DMS114 treated with DMSO at 0.1 percent for 48 hours (cell line): Measurements from ENCODE around the gene SECISBP2.

Source experiments
- DNase-seq: peaks from one replicate; lab custom pipeline; 2025; ENCODE audit not compliant: unreplicated experiment; lab: John Stamatoyannopoulos, UW

SECISBP2 gene

GRCh38 chr9:89380437-89381307 is 62.4 kb downstream of the SECISBP2 start:
- no peak for DNase-seq

- DNase-seq: no peak
Observed at GRCh38 chr9:89381308-89381609, 63.0 kb downstream of the SECISBP2 start.

DNA sequence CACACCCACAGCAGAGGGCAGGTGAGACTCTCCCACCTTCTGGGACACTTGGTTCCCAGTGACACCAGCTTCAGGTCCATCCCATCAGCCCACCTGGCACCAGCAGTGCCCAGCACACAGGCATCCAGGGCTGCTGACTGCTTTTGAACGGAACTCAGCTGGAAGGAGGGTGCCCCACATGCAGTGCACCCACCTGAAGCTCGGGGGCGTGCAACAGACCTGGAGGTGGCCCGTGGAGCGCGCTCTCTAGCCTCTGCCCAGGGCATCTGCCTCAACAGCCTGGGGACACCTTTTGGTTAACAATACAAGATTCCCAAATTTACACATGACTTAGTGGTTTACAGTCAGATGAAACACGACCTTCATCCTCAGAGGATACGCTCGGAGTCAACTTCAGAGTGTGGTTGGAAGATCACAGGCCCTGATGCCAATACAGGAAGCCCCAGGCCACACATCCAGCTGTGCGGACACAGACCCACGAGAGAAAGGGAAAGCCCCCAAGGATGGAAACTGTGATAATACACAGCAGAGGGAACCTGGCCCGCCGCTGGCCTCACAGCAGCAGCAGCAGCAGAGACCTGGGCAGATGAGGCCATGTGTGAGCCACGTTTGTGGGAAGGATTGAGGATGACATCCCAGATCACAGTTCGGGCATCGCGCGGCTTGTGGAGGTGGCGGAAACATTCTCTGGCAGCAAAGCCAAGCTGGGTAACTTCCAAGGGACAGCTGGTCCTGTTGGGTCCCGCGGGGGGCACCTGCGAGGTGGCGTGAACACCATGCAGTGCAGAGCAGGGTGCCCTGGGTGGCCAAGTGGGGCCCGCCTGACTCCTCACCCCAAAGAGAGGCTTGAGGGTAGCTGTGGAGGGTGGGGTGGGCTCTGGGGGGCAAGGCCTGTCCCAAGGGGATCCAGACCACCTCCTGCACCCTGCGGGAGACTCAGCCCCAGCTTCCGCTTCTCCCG is 64.0 kb downstream of the SECISBP2 start:
- DNase-seq: no peak

DNA sequence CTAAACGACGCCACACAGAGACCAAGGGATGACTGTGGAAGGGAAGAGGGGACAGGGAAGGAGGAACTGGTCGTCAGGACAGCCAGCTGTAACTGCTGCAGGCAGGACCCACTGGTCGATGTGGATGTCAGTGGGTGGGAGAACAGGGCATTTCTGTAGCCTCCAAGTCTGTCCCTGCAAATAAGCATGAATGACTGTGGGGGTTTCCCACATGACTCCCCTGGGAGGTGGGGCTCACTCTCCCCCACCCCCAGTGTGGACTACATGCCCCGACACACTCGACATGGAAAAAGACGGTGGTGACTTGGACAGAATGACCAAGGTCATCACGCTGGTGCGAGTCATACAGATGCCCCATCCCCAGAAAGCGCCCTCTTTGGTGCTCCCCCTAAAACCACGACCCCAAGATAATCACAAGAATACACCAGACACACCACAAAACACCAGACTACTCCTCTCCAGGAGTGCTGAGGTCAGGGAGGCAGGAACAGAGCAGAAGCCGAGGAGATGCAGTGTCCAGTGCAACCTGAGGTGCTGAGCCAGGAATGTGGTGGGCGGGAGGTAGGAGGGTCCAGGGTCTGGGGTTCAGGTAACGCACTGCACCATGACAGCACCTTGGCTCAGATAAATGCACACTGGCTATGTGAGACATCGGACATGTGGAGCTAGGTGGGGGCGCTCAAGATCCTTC is 64.9 kb downstream of the SECISBP2 start:
- DNase-seq: no peak

- no peak for DNase-seq
Observed at GRCh38 chr9:89383721-89384300, 65.5 kb downstream of the SECISBP2 start.

DNA sequence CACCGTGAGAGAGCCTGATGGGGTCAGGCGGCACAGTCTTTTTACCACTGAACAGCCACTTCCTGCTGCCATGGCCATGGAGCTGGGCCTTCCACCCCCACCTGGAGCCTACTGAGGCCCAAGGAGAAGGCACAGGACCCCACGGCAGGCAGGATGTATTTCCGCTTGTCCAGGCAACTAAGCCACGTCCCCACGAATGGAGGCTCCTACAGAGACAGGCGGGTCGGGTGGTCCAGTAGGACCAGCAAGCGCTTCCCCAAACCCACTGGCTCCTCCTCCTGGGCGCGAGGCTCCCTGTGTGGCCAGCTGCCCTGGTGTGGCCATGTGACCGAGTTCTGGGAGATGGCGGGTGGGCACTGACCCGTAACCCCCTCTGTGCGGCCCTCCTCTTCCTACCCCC is 66.5 kb downstream of the SECISBP2 start:
- DNase-seq: no peak

DNA sequence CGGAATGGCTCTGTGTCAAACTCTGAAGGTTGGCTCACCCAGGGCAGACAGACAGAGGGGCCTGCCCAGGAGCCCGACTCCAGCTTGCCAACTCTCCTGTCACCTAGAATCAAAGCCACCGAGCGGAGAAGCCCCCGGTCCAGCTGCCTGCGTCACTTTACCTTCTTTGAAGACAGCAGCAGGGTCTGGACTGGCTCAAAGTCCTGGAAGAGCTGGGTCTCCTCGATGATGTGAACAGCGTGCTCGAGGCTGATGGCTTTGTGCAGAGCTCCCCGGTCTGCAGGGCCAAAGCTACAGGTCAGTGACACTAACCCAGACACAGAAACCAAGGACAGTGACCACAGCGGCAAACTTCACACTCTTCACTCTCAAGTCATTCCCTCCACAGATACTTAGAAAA is 67.9 kb downstream of the SECISBP2 start:
- DNase-seq: no peak

GRCh38 chr9:89386797-89387196 is 68.5 kb downstream of the SECISBP2 start:
- no peak for DNase-seq

DNA sequence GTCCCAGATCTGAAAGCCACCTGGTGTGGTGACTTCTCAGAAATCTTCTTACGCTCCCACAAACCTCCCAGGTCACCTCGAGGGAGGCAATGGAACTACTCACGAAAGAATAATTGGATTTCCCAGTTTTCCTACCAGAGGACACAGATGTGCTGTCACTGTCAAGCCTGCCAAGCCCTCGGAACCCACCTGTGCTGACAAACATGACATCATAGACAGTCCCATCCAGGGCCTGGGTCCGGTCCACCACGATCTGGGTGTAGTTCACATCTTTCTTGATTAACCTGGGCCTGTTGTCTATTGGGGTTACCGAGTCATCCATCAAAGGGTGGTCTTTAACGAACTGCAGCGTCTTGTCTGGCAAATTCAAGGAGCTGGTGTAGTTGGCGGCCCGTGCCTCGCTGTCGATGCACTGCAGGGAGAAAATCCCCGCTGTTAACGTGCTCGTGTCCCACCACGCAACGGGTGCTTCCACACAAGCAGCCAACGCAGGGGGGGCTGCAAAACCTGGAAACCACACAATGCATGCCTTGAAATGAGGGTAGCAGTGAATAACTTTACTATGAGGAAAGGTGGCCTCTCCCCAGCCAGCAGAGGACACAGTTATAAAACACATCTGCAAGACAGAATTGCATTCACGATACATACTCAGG is 69.0 kb downstream of the SECISBP2 start:
- no peak for DNase-seq

DNA sequence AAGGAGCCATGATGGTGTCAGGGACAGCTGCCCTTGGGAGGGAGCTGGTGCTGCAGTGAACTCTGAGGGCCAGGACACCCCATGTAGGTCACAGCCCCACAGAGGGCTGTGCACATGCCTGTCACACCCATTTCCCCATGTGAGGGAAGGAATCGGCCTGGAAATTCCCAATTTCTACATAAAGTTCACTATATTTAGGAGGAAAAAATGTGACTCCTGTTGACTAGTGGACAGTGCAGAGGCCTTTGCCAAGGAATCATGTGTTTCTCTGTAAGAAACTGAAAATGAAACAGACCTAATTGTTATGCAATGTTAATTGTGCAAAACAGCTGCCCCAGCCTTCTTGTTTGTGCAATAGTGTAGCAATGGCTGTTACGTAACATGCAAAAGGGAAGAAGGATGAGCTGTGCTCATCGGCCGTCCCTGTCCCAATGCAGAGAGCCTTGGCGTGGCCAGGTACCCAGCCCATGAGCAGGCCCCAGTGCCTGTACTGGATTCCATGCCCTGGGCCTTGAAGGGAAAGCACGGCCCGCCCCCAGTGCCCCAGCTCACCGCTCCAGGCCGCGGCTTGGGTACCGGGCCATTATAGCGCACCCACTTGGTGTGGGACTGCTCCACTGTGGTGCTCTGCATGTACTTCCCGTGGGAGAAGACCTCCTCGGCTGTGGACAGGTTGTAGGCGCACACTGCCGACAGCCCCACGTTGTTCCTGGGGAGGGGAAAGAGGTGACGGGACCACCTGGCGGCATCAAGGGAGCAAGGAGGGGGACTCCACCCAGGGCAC is 70.0 kb downstream of the SECISBP2 start:
- DNase-seq: no peak

DNA sequence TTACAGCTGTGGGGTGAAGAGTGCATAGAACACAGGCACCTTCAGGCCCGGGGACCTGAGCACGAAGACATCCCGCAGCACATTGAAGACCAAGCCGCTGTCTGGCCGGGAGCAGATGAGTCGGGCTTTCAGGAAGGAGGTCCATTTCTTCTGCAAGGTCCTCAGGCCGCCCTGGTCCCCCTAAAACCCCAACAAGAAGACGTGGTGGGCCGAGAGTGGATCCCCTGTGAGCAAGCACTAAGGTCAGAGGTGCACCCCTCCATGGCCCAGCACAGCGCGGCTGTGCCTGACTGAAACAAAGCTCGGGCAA is 70.5 kb downstream of the SECISBP2 start:
- no peak for DNase-seq

- no peak for DNase-seq
Observed at GRCh38 chr9:89390068-89390555, 71.8 kb downstream of the SECISBP2 start.

GRCh38 chr9:89390578-89391116 is 72.3 kb downstream of the SECISBP2 start:
- no peak for DNase-seq

- DNase-seq: no peak
Observed at GRCh38 chr9:89391585-89391984, 73.3 kb downstream of the SECISBP2 start.

GRCh38 chr9:89394412-89394811 is 76.1 kb downstream of the SECISBP2 start:
- no peak for DNase-seq

DNA sequence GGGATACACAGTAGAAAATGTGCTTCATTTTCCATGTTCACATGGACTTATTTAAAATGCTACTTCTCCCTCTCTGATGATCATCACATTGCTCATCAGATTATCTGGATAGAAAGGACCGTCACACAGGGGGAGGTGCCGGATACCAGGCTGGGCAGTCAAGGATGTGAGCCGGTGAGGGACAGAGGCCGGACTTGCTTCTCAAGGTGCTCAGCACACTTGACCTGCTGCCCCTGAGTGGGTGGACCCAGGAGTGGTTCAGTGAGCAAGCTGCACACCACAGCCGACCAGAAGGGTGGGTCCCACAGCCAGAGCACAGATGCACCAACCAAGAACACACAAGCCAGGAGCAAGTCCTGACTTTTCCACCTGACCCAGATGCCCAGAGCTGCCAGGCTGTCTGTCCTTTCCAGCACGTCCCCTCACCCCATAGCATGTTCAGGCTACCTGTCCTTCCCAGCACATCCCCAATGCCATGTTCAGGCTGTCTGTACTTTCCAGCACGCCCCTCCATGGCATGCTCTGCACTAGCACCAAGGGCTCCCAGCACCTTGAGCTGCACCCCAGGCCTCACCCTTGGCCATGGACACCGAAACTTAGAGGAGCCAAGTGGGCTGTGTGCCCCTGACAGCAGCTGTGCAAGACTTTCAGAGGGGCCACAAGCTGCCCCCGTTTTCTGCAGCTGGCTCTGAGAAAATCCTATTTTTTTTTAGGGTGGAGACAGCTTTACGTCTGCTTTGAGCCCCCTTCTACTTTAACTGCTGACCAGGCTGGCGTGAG is 77.8 kb downstream of the SECISBP2 start:
- DNase-seq: no peak

DNA sequence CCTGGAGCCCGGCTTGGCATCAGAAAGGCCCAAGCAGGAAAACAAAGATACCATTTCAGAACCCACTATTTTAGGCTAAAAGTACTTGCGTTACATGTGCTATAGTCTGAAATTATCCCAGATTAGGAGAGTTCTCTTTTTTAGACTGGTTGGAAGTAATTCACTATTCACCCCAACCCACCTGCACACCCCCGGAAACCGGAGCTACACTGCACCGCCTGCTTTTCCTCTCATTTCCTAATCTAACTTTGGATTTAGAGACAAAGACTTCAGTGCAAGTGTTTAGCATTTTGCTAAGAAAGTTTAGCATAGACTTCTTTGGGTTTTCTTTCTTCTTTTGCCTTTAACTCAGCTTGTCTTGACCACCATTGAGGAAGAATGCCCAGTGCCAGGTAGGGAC is 79.2 kb downstream of the SECISBP2 start:
- no peak for DNase-seq

DNA sequence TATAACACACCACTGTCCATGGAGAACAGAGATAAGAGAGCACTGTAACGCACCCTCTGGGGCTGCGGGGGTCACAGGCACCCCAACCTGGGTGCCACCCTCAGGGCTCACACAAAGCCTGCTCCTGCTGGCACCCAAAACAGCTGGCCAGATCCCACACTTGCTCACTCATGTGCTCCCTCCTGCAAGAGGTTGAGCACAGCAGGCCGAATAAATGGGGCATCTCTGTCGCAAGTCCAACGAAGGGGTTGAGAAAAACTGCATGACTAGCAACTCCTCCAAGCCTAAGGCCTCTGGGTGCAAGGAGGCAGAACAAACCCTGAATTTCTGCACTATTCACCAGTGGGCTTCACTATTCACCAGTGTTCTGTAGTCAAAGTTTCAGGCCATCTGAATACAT is 80.3 kb downstream of the SECISBP2 start:
- no peak for DNase-seq
